Stomach smooth muscle (tissue), 2 donors: ENCODE measurements around the gene C13orf46.

ENCODE experiments used
- H3K27ac ChIP-seq: one replicate; pipeline ENCODE4 v1.7.0; 2013; ENCODE audit warnings: mild to moderate bottlenecking, low read length, inconsistent platforms
- H3K27me3 ChIP-seq, 2 donors: one replicate each; pipeline ENCODE4 v1.7.0; 2013; ENCODE audit warnings: low read length in 2 of 2; ENCODE audit not compliant: insufficient read depth in 2 of 2, control insufficient read depth in 1 of 2
- H3K36me3 ChIP-seq, 2 donors: one replicate each; pipeline ENCODE4 v1.7.0; 2013; ENCODE audit warnings: low read length in 2 of 2; ENCODE audit not compliant: control insufficient read depth in 2 of 2, insufficient read depth in 2 of 2
- H3K4me1 ChIP-seq: one replicate; pipeline ENCODE4 v1.7.0; 2013; ENCODE audit warnings: low read length; ENCODE audit not compliant: control insufficient read depth, insufficient read depth
- H3K4me3 ChIP-seq, 2 donors: one replicate each; pipeline ENCODE4 v1.7.0; 2013; ENCODE audit warnings: low read length in 2 of 2
- H3K9ac ChIP-seq, 2 donors: one replicate each; pipeline ENCODE4 v1.7.0; 2013; ENCODE audit warnings: low read length in 2 of 2, mild to moderate bottlenecking in 1 of 2
- H3K9me3 ChIP-seq, 2 donors: one replicate each; pipeline ENCODE4 v1.7.0; 2013; ENCODE audit warnings: low read length in 2 of 2; ENCODE audit not compliant: control insufficient read depth in 2 of 2
- donor health status: healthy.
- donor health status: Pancreatic carcinoma.

Gene C13orf46

DNA sequence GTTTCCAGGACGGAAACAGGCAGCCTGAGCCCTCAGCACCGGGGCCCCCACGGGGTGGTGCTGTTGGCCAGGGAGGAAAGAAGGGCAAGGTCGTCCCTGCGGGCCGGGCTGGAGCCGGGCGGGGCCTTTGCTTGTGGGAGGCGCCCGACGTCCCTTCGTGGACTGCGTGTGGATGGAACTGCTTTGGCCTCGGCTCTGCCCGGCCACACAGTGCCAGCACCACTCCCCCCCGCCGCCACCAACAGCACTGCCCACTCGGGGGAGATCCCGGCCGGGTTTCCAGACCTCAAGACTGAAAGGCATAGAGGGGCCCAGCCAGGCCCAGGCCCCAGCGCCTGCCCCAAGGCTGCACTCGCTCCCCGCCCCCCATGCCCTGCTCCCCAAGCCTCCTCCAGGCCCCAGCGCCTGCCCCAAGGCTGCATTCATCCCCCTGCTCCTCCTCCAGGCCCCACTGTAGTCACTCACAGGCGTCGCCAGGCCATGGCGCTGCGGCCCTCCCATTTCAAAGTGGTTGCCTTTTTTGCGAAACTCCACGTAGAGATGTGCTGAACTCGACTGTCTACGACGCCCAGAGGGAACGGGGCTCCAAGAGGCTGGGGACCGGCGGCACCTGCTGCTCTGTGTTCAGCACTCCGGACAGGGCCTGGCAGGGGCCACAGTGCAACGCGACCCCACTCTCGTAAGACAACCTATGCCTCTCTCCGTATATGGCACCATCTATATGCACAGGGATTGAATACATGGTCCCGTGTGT, 22.5 kb downstream of the C13orf46 start:
- Histone ChIP-seq H3K4me1 (peaks cover 16% of the 10 kb centered on the region), H3K27me3 (no peaks in the 10 kb centered on the region), H3K27ac (no peak overlapping the region), H3K9ac (no peak overlapping the region), H3K9me3 (no peaks in the 10 kb centered on the region), H3K36me3 (no peaks in the 10 kb centered on the region), H3K4me3 (peak overlapping the region in 1 of 2 donors; percentile 44)

DNA sequence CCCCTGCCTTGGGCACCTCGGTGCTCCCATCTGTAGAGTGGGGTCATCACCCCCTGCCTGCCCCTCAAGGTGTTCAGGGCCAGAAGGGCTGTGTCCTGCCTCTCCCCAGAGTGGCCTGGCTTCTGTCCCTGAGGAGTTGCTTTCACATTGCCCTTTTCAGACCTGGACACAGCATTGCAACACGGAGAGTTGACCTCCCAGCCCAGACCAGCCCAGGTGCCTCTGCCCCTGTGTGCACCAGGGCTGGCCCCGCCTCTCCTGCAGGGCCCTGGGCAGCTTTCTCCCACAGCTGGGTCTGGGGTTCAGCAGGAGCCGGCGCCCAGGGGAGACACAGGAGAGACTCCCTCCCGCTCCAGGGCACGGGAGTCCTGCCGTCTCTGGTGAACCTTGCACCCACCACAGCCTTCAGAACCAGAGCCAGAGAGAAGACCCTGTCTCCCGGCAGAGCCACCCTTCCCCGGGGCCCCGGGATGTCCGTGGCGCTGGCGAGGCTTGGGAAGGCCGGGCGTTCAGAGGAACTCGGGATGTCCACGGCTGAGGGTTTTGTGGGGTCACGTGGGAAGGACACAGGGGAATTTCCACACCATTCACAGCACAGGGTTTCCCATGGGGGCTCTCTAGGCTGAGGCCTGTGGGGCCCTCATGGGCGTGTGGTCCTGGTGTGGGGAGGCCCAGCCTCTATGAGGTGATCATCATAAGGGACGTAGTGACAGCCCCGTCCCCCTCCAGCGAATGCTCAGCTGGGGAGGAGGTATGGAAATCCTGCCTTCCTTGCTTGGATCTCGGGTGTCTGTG, 23.2 kb downstream of the C13orf46 start:
- H3K4me3 ChIP-seq = peak overlapping the region in 1 of 2 donors; percentile 44
- H3K9ac ChIP-seq = peak overlapping the region in 1 of 2 donors; percentile 21
- H3K27me3 ChIP-seq = no peaks in the 10 kb centered on the region
- H3K27ac ChIP-seq = no peak overlapping the region
- H3K9me3 ChIP-seq = no peaks in the 10 kb centered on the region
- H3K4me1 ChIP-seq = peaks cover 16% of the 10 kb centered on the region
- no peaks in the 10 kb centered on the region for H3K36me3 ChIP-seq

DNA sequence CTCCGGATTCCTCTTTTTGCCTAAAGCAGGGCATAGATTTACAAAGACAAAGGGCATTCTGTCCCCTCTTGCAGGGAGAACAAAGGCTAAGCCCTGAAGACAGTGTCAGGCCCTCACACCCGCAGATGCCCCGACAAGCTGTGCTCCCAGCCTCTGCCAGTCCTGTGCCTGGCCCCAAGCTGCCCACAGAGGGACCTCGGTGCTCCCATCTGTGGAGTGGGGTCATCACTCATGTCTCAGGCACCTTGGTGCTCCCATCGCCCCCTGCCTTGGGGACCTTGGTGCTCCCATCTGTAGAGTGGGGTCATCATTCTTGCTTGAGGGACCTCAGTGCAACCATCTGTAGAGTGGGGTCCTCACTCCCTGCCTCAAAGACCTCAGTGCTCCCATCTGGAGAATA, 24.3 kb downstream of the C13orf46 start:
- no peak overlapping the region for H3K9ac ChIP-seq
- peaks cover 16% of the 10 kb centered on the region for H3K4me1 ChIP-seq
- H3K9me3 ChIP-seq = no peaks in the 10 kb centered on the region
- H3K4me3 ChIP-seq = no peak overlapping the region
- H3K36me3 ChIP-seq = no peaks in the 10 kb centered on the region
- no peaks in the 10 kb centered on the region for H3K27me3 ChIP-seq
- no peak overlapping the region for H3K27ac ChIP-seq

DNA sequence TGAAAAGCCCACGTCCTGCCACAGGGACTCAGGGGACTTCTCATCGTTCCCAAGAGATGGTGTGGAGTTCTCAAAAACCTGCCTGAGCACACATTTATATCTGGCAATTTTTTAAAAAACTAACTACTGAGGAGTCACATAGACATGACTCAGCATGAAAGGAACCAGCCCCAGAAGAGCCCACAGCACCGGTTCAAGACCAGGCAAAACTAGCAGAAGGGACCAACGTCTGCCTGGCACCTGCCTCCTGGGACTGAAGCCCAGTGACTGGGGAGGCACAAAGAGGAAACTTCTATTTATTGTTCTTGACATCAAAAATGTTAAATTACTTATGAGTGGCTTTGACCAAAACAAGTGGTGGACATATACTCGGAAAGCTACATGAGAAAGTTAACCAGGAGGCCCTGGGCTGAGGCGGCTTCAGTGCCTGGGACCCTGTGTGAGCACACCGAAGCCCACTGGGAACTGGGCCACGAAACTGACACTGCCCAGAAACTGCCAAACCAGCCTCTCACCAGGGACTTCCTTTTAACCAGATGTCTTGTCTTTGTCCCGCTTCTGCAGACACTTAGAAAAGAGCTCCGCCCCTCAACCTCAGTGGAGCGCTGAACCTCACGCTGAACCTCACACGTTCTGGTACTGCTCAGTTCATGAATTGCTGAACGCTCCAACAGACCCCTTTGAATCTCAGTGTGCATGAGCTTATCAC, 25.7 kb downstream of the C13orf46 start:
- H3K36me3 ChIP-seq = no peaks in the 10 kb centered on the region
- H3K27ac ChIP-seq = no peak overlapping the region
- no peaks in the 10 kb centered on the region for H3K9me3 ChIP-seq
- no peak overlapping the region for H3K9ac ChIP-seq
- no peaks in the 10 kb centered on the region for H3K27me3 ChIP-seq
- peaks cover 16% of the 10 kb centered on the region for H3K4me1 ChIP-seq
- H3K4me3 ChIP-seq = no peak overlapping the region

DNA sequence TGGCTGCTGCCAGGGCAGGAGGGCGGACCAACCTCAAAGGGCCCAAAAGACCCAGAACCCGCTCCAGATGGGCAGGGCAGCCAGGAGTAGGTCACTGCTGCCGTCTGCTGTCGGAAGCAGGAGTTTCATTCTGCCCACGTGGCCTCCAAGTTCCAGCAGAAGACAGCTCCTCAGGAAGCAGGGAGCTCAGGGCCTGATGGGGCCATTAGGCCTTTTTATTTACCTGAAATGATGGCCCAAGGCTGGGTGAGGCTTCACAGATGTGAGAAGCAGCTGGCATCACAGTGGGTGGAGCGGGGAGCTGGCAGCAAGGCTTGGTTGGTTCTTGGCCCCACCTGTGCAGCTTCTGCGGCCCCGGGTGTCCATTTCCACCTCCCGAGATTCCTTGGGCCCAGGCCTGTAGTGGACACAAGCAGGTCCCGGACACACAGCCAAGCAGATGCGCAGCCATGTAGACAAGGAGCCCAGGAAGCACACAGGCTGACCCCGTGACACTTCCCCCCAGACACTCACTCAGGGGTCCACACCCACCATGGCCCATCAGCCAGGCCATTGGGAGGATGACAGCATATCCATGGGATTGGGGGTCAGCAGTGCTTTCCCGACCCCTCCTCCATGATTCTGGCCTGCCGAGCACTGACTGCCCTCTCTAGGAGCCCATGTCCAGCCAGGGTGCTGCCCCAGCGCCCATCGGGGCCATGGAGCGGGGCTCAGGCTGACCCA, 26.4 kb downstream of the C13orf46 start:
- H3K9ac ChIP-seq = no peak overlapping the region
- H3K27me3 ChIP-seq = no peaks in the 10 kb centered on the region
- no peak overlapping the region for H3K4me3 ChIP-seq
- no peak overlapping the region for H3K27ac ChIP-seq
- H3K4me1 ChIP-seq = peaks cover 16% of the 10 kb centered on the region
- H3K36me3 ChIP-seq = no peaks in the 10 kb centered on the region
- no peaks in the 10 kb centered on the region for H3K9me3 ChIP-seq

DNA sequence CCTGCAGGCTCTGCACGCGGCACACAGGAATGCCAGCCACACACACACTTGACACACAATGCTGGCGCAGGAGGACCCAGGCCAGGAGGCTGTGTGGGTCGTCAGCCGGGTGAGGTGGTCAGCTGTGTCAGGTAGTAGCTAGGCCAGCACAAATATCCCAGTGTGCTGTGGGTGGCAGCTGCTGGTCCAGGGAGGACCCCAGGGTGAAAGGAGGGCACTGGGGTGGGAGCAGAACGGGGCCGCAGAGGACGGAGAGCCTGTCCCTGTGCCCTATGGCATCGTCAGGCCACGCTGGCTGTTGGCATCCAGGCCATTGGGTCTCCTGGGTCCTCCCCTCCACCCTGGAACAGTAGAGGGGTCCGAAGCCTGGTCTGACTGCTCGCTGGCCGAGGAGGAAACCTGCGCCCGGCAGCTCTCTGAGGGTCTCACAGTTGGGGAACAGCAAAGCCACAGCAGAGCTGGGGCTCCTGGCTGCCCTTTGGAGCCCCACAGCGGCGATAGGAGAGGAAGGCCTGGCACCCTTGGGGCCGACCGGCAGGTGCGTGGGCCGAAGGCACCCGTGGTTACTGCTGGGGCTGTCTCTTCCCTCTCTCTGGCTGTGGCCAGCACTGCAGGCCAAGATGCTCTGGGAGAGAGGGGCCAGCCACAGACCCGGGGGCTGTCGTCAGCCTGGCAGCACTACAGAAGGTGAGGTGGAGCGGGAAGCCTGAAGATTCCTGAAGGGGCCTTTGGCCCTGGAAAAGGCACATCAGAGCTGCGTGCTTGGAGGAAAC, 27.3 kb downstream of the C13orf46 start:
- H3K27me3 ChIP-seq = no peaks in the 10 kb centered on the region
- H3K4me1 ChIP-seq = peaks cover 15% of the 10 kb centered on the region
- no peak overlapping the region for H3K4me3 ChIP-seq
- no peak overlapping the region for H3K9ac ChIP-seq
- H3K9me3 ChIP-seq = no peaks in the 10 kb centered on the region
- no peak overlapping the region for H3K27ac ChIP-seq
- no peaks in the 10 kb centered on the region for H3K36me3 ChIP-seq

DNA sequence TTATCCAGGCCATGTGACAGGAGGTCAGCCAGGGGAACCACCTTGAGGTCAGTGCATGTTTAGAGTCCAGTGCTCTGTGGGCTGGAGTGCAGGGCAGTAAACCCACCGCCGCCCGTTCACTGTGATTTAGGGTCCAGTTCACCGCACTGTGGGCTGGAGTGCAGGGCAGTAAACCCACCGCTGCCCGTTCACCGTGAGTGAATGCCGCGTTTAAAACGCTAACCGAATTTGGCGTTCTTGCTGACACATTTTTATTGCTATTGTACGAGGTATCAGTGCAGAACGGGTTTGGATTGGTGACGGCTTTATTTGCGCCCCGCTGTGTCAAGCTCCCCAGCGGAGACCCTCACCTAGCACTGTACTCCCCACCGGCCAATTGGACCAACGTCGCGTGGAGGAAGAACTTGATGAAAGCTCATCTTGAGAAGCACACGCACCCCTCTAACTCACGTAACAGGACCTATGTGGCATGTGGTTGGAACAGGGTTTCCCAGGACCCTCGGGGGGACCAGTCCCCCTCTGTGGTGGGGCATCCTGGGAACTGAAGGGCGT, 27.9 kb downstream of the C13orf46 start:
- Histone ChIP-seq H3K9me3 (no peaks in the 10 kb centered on the region), H3K27ac (no peak overlapping the region), H3K9ac (no peak overlapping the region), H3K4me3 (no peak overlapping the region), H3K27me3 (no peaks in the 10 kb centered on the region), H3K36me3 (no peaks in the 10 kb centered on the region), H3K4me1 (peaks cover 10% of the 10 kb centered on the region)

DNA sequence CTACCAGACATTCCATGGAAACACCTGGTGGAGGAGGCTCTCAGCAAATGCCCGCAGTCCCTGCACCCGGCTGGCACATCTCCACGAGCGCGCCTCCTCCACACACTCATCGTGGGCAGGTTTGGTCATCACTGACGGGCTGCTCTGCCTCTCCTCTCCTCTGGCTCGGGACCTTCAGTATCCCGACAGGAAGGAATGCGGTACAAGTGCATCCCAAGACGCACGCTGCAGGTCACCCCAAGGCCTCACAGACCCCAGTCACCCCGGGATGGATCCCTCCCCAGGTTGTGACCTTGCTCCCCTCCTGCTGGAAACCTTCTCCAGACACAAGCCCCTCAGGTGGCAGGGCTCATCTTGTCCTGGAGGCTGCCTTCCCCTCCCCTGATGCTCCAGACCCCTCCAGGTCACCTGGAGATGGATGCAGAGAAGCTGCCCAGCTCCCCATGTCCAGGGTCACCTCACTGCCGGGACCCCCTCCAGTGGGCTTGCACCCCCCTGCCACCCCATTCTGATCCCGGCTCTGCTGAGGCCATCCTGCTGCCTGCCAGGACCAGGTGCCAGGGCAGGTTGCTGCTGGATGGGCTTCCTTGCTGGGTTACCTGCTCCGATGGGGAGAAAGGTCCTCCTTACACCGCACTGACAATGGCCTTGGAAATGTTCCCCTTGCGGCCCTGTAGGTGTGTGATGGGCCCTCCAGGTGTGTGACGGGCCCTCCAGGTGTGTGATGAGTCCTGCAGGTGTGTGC, 29.9 kb downstream of the C13orf46 start:
- peaks cover 4% of the 10 kb centered on the region for H3K4me1 ChIP-seq
- no peak overlapping the region for H3K27ac ChIP-seq
- no peak overlapping the region for H3K4me3 ChIP-seq
- peaks cover 0 to 3% of the 10 kb centered on the region in 2 donors for H3K27me3 ChIP-seq
- H3K9me3 ChIP-seq = no peaks in the 10 kb centered on the region
- no peak overlapping the region for H3K9ac ChIP-seq
- H3K36me3 ChIP-seq = no peaks in the 10 kb centered on the region

DNA sequence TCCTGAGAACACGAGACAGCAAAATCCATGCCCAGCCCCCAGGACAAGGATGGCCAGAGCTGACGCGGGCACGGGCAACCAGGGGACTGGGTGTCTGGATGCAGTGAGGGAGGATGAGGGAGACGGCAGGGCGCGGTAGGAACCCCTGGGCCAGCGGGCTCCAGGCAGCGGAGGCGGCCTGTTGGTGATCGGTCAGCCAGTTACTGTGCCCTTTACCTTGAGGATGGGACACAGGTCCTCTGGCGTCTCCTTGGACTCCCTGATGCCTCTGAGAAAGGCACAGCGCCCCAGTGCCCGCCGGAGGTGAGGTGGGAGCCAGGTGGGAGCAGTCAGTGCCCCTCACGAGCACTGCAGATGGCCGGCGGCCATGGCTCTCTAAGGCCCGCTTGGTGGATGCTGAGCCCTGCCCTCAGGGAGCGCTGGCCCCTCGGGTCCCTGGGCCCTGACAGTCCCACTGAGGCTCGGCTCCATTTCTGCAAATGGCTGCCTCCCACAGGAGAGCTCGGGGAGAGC, 31.2 kb downstream of the C13orf46 start:
- Histone ChIP-seq H3K36me3 (no peaks in the 10 kb centered on the region), H3K4me1 (peaks cover 6% of the 10 kb centered on the region), H3K9me3 (no peaks in the 10 kb centered on the region), H3K4me3 (no peak overlapping the region), H3K9ac (no peak overlapping the region), H3K27me3 (peaks cover 0 to 6% of the 10 kb centered on the region in 2 donors), H3K27ac (no peak overlapping the region)
